ENCODE data around the gene PPIP5K2. TPM values are rescaled to one million over a fixed set of nuclear protein-coding genes. Genes with fewer than 3 reads are reported as not detected.

The PPIP5K2 gene
- polyA plus RNA-seq, 1 donor from 2014 or later: 153 TPM

DNA sequence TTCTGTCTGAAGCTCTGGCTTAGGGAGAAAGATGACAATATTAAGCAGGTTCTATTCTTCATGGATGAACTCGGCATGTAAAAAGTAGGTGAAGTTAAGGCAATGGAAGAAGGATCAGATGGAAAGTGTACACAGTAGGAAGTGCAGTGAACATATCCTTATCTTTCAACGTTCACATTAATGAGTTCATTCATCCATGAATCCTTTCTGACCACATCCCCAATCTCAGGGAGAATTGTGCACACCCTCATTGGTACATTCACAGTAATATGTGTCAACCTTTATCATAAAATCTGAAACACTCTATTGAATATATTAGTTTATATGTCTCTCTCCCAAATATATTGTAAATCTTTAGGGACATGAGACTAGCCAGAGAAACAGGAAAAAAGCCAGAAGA lies 5.7 kb upstream of the PPIP5K2 start:
- H3K36me3 ChIP-seq (ENCODE audit: insufficient read depth, low read length): no peaks in the 10 kb centered on the region
- no peak overlapping the region for H3K4me2 ChIP-seq (ENCODE audit: low read length)
- no peaks in the 10 kb centered on the region for H4K20me1 ChIP-seq (ENCODE audit: insufficient read depth)
- no peak overlapping the region for H3K4me3 ChIP-seq (ENCODE audit: low read length)
- H3K9me3 ChIP-seq (ENCODE audit: low read length): no peaks in the 10 kb centered on the region
- H3K9me2 ChIP-seq (ENCODE audit: insufficient read depth, low read length): no peaks in the 10 kb centered on the region
- no peaks in the 10 kb centered on the region for H3F3A ChIP-seq (ENCODE audit: insufficient read depth, low read length, poor library complexity, severe bottlenecking)
- H3K79me2 ChIP-seq (replicated peaks; ENCODE audit: insufficient read depth, low read length): peaks cover 18% of the 10 kb centered on the region
- H3K27me3 ChIP-seq (ENCODE audit: insufficient read depth, low read depth, low read length): no peaks in the 10 kb centered on the region
- no peak overlapping the region for H3K9ac ChIP-seq (ENCODE audit: low read length)
- TF ChIP-seq EP300 (conservative IDR thresholded peaks at IDR 0.05; ENCODE audit: poor library complexity, severe bottlenecking) (no peak), EZH2 (IDR thresholded peaks at IDR 0.05; ENCODE audit: borderline replicate concordance, insufficient read depth, low read length, poor library complexity, severe bottlenecking) (no peak), SMC3 (conservative IDR thresholded peaks at IDR 0.05; ENCODE audit: poor library complexity) (no peak), POLR2AphosphoS5 (IDR thresholded peaks at IDR 0.05) (no peak), RAD21 (conservative IDR thresholded peaks at IDR 0.05) (no peak), MXI1 (conservative IDR thresholded peaks at IDR 0.05; ENCODE audit: poor library complexity, severe bottlenecking) (no peak), TAF1 (IDR thresholded peaks at IDR 0.05; ENCODE audit: low read depth) (no peak)
- TF ChIP-seq, protein P1, sequence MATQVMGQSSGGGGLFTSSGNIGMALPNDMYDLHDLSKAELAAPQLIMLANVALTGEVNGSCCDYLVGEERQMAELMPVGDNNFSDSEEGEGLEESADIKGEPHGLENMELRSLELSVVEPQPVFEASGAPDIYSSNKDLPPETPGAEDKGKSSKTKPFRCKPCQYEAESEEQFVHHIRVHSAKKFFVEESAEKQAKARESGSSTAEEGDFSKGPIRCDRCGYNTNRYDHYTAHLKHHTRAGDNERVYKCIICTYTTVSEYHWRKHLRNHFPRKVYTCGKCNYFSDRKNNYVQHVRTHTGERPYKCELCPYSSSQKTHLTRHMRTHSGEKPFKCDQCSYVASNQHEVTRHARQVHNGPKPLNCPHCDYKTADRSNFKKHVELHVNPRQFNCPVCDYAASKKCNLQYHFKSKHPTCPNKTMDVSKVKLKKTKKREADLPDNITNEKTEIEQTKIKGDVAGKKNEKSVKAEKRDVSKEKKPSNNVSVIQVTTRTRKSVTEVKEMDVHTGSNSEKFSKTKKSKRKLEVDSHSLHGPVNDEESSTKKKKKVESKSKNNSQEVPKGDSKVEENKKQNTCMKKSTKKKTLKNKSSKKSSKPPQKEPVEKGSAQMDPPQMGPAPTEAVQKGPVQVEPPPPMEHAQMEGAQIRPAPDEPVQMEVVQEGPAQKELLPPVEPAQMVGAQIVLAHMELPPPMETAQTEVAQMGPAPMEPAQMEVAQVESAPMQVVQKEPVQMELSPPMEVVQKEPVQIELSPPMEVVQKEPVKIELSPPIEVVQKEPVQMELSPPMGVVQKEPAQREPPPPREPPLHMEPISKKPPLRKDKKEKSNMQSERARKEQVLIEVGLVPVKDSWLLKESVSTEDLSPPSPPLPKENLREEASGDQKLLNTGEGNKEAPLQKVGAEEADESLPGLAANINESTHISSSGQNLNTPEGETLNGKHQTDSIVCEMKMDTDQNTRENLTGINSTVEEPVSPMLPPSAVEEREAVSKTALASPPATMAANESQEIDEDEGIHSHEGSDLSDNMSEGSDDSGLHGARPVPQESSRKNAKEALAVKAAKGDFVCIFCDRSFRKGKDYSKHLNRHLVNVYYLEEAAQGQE (IDR thresholded peaks at IDR 0.05; ENCODE audit: borderline replicate concordance): no peak
- TF ChIP-seq, protein P2, sequence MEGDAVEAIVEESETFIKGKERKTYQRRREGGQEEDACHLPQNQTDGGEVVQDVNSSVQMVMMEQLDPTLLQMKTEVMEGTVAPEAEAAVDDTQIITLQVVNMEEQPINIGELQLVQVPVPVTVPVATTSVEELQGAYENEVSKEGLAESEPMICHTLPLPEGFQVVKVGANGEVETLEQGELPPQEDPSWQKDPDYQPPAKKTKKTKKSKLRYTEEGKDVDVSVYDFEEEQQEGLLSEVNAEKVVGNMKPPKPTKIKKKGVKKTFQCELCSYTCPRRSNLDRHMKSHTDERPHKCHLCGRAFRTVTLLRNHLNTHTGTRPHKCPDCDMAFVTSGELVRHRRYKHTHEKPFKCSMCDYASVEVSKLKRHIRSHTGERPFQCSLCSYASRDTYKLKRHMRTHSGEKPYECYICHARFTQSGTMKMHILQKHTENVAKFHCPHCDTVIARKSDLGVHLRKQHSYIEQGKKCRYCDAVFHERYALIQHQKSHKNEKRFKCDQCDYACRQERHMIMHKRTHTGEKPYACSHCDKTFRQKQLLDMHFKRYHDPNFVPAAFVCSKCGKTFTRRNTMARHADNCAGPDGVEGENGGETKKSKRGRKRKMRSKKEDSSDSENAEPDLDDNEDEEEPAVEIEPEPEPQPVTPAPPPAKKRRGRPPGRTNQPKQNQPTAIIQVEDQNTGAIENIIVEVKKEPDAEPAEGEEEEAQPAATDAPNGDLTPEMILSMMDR (IDR thresholded peaks at IDR 0.05; ENCODE audit: poor library complexity, severe bottlenecking): no peak
- H3K27ac ChIP-seq (ENCODE audit: low read length): no peak overlapping the region
- H2AFZ ChIP-seq (ENCODE audit: low read depth, low read length): no peak overlapping the region

DNA sequence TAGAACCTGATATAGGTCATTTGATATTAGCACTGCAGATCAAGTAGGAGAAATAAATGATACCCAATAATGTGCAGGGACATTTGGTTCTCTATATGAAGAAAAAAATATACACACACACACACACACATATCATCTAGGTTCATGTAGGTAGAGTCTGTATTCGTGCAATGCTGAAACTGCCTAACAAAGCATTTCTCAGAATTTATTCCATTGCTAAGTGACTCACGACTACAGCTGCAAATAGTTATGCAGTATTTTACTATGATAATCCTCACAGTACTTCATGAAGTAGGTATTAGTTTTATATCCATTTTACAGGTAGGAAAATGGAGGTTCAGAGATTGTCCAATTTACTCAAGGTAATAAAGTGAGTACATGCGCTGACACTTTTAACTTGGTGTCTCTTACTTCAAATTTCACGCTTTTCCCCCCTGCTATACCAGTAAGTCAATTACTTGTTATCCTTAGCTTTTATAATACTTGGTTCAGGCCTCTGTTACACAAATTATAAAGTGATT lies 2.6 kb upstream of the PPIP5K2 start:
- no peak overlapping the region for H3K4me2 ChIP-seq (ENCODE audit: low read length)
- no peak overlapping the region for H3K27ac ChIP-seq (ENCODE audit: low read length)
- no peaks in the 10 kb centered on the region for H3K36me3 ChIP-seq (ENCODE audit: insufficient read depth, low read length)
- no peaks in the 10 kb centered on the region for H3K27me3 ChIP-seq (ENCODE audit: insufficient read depth, low read depth, low read length)
- H3K9me3 ChIP-seq (ENCODE audit: low read length): no peaks in the 10 kb centered on the region
- H3K4me3 ChIP-seq (ENCODE audit: low read length): no peak overlapping the region
- H2AFZ ChIP-seq (ENCODE audit: low read depth, low read length): no peak overlapping the region
- H3K9ac ChIP-seq (ENCODE audit: low read length): no peak overlapping the region
- no peaks in the 10 kb centered on the region for H3F3A ChIP-seq (ENCODE audit: insufficient read depth, low read length, poor library complexity, severe bottlenecking)
- H4K20me1 ChIP-seq (ENCODE audit: insufficient read depth): no peaks in the 10 kb centered on the region
- peaks cover 42% of the 10 kb centered on the region for H3K79me2 ChIP-seq (replicated peaks; ENCODE audit: insufficient read depth, low read length)
- TF ChIP-seq POLR2AphosphoS5 (IDR thresholded peaks at IDR 0.05) (no peak), MXI1 (conservative IDR thresholded peaks at IDR 0.05; ENCODE audit: poor library complexity, severe bottlenecking) (no peak), SMC3 (conservative IDR thresholded peaks at IDR 0.05; ENCODE audit: poor library complexity) (no peak), EP300 (conservative IDR thresholded peaks at IDR 0.05; ENCODE audit: poor library complexity, severe bottlenecking) (no peak), RAD21 (conservative IDR thresholded peaks at IDR 0.05) (no peak), EZH2 (IDR thresholded peaks at IDR 0.05; ENCODE audit: borderline replicate concordance, insufficient read depth, low read length, poor library complexity, severe bottlenecking) (no peak)
- TF ChIP-seq, protein P1 (IDR thresholded peaks at IDR 0.05; ENCODE audit: borderline replicate concordance): no peak
- H3K9me2 ChIP-seq (ENCODE audit: insufficient read depth, low read length): no peaks in the 10 kb centered on the region
